OCI-LY3 (cell line): ENCODE data around the gene NEDD8.

Experiments used
- CTCF ChIP-seq: fragments of 200-600, 300-600 bp; sonication (generic); IDR thresholded peaks from 2 replicates; pipeline ENCODE4 v1.5.1; 2014; ENCODE audit warnings: antibody characterized with exemption, low read length, low read depth
- EZH2phosphoT487 ChIP-seq: fragments of 200-600 bp; shearing (Covaris generic); IDR thresholded peaks from 2 replicates; pipeline ENCODE4 v1.6.1; 2018; ENCODE audit warnings: antibody characterized with exemption, mixed run types, low read depth

- no peak for TF ChIP-seq CTCF
- no peak for TF ChIP-seq EZH2phosphoT487
Measured at GRCh38 chr14:24228902-24229301, 3.3 kb downstream of the NEDD8 start.
